ENCODE measurements around the gene HTRA1. TPM values are rescaled to one million over a fixed set of nuclear protein-coding genes. Genes with fewer than 3 reads are reported as not detected.

HTRA1 gene
- total RNA-seq, 4 donors from 2014 or later: 37.1 to 99.4 (median 68.2) TPM

- DNase-seq: peak; percentile 17 to 31
- TF ChIP-seq CTCF (IDR thresholded peaks at IDR 0.05) (no peak), POLR2A (IDR thresholded peaks at IDR 0.05) (no peak)
- Histone ChIP-seq H3K27ac (no peak overlapping the region), H3K9me3 (no peaks in the 10 kb centered on the region), H3K27me3 (no peaks in the 10 kb centered on the region), H3K4me1 (peaks cover 14 to 27% of the 10 kb centered on the region in 2 donors), H3K36me3 (no peaks in the 10 kb centered on the region), H3K4me3 (replicated peaks in 1 of 3) (no peak overlapping the region)
- 66% methylated on average over 5 to 6 of the region's 6 CpGs for WGBS, 2 donors
- intact Hi-C loops (cut with DNase I): loop anchor here (5.0 kb wide), 1 partner anchor 97 kb away; no protein-coding TSS in a partner anchor
These were observed 93.0 kb downstream of the HTRA1 start for GRCh38 chr10:122554131-122555036.

GRCh38 chr10:122555442-122555841 lies 94.1 kb downstream of the HTRA1 start:
- intact Hi-C loops (cut with DNase I): no loop called here
- DNase-seq: no peak

GRCh38 chr10:122557516-122557915 lies 96.2 kb downstream of the HTRA1 start:
- no peak for TF ChIP-seq POLR2A (IDR thresholded peaks at IDR 0.05)
- Histone ChIP-seq H3K9me3 (no peaks in the 10 kb centered on the region), H3K27me3 (no peaks in the 10 kb centered on the region), H3K27ac (no peak overlapping the region), H3K4me1 (peaks cover 14 to 23% of the 10 kb centered on the region in 2 donors), H3K4me3 (replicated peaks in 1 of 3) (no peak overlapping the region), H3K36me3 (no peaks in the 10 kb centered on the region)
- DNase-seq: no peak
- intact Hi-C loops (cut with DNase I): no loop called here
- WGBS, 2 donors: 47 to 58% methylated on average over 9 of the region's 9 CpGs

More at GRCh38 chr10:122555442-122555841, 94.1 kb downstream of the HTRA1 start:
- Histone ChIP-seq H3K36me3 (no peaks in the 10 kb centered on the region), H3K4me3 (replicated peaks in 1 of 3) (no peak overlapping the region), H3K9me3 (no peaks in the 10 kb centered on the region), H3K4me1 (peaks cover 18 to 27% of the 10 kb centered on the region in 2 donors), H3K27ac (no peak overlapping the region), H3K27me3 (no peaks in the 10 kb centered on the region)
- 90 to 98% methylated on average over 3 of the region's 3 CpGs for WGBS, 2 donors
- TF ChIP-seq POLR2A (IDR thresholded peaks at IDR 0.05) (no peak), CTCF (IDR thresholded peaks at IDR 0.05) (no peak)

- no peaks in the 10 kb centered on the region for H3K9me3 ChIP-seq
- TF ChIP-seq CTCF (IDR thresholded peaks at IDR 0.05): no peak
- TF ChIP-seq POLR2A (IDR thresholded peaks at IDR 0.05): no peak
- H3K36me3 ChIP-seq: no peaks in the 10 kb centered on the region
- no peak overlapping the region for H3K4me3 ChIP-seq (replicated peaks in 1 of 3)
- no peak for DNase-seq
- H3K27ac ChIP-seq: no peak overlapping the region
- peaks cover 14 to 23% of the 10 kb centered on the region in 2 donors for H3K4me1 ChIP-seq
- 85 to 88% methylated on average over 5 of the region's 5 CpGs for WGBS, 2 donors
- no peaks in the 10 kb centered on the region for H3K27me3 ChIP-seq
- intact Hi-C loops (cut with DNase I): no loop called here
These were observed 97.1 kb downstream of the HTRA1 start for GRCh38 chr10:122558452-122558851.

GRCh38 chr10:122559228-122559627 lies 97.9 kb downstream of the HTRA1 start:
- Histone ChIP-seq H3K4me3 (replicated peaks in 1 of 3) (no peak overlapping the region), H3K9me3 (no peaks in the 10 kb centered on the region), H3K4me1 (peaks cover 14 to 23% of the 10 kb centered on the region in 2 donors), H3K36me3 (no peaks in the 10 kb centered on the region), H3K27me3 (no peaks in the 10 kb centered on the region), H3K27ac (no peak overlapping the region)
- WGBS, 2 donors: 84 to 89% methylated on average over 2 of the region's 2 CpGs
- intact Hi-C loops (cut with DNase I): no loop called here
- TF ChIP-seq CTCF (IDR thresholded peaks at IDR 0.05) (no peak), POLR2A (IDR thresholded peaks at IDR 0.05) (no peak)
- no peak for DNase-seq

All from thyroid gland (tissue), 4 donors.